Muscle of leg (tissue), 11 donors: Measurements from ENCODE around the gene C16orf92. TPM values are rescaled to one million over a fixed set of nuclear protein-coding genes. Genes with fewer than 3 reads are reported as not detected.
A peak's percentile ranks its signal among the peaks of the same experiment; 100 is the strongest.

ENCODE experiments used
- DNase-seq: peaks from one replicate; pipeline ENCODE4 v3.0.0; 2013
- H3K27ac ChIP-seq: one replicate; pipeline ENCODE4 v1.5.1; 2013; ENCODE audit warnings: mild to moderate bottlenecking, low read length, control low read depth
- H3K27me3 ChIP-seq: one replicate; pipeline ENCODE4 v1.6.1; 2013; ENCODE audit warnings: low read length; ENCODE audit not compliant: control insufficient read depth, insufficient read depth
- H3K36me3 ChIP-seq: one replicate; pipeline ENCODE4 v1.6.1; 2013; ENCODE audit warnings: low read length; ENCODE audit not compliant: control insufficient read depth, insufficient read depth
- H3K4me1 ChIP-seq: one replicate; pipeline ENCODE4 v1.6.1; 2013; ENCODE audit warnings: low read length; ENCODE audit not compliant: control insufficient read depth, insufficient read depth
- H3K4me3 ChIP-seq: one replicate; pipeline ENCODE4 v1.5.1; 2013; ENCODE audit warnings: low read length, control low read depth
- H3K9me3 ChIP-seq: replicated peaks from 2 replicates; pipeline ENCODE4 v1.6.1; 2013; ENCODE audit warnings: low read depth, low read length; ENCODE audit not compliant: control insufficient read depth
- whole genome bisulfite sequencing: methylation state at CpG from one replicate; pipeline ENCODE4 v1.1.5; 2013; ENCODE audit warnings: missing lambda C conversion rate; ENCODE audit not compliant: insufficient coverage; 5-methylcytosine and 5-hydroxymethylcytosine counted together
- polyA plus RNA-seq, 8 donors: library from polyadenylated mRNA; unstranded; fragments of 120-200 nt; gene quantifications; one replicate each; pipeline versions ENCODE4 v1.2.1 to v1.2.3, GENCODE V29; 2013; ENCODE audit warnings: inconsistent platforms in 1 of 8, low replicate concordance in 1 of 8; ENCODE audit not compliant: insufficient read length in 8 of 8, insufficient read depth in 1 of 8
- total RNA-seq: library from RNA; stranded (reverse); fragments of 120-200 nt; gene quantifications from one replicate; pipeline ENCODE4 v1.2.4, GENCODE V29; 2013

The C16orf92 gene
- total and polyA plus RNA-seq, 9 donors = not detected

GRCh38 chr16:30060836-30061554, 38.0 kb downstream of the C16orf92 start:
- H3K4me1 ChIP-seq = peaks cover 65% of the 10 kb centered on the region
- H3K27ac ChIP-seq = peak overlapping the region; percentile 95
- H3K36me3 ChIP-seq = peaks cover 3% of the 10 kb centered on the region
- DNase-seq = peak; percentile 89
- WGBS = 10% methylated on average over 1 of the region's 2 CpGs
- H3K4me3 ChIP-seq = no peak overlapping the region
- H3K9me3 ChIP-seq = no peaks in the 10 kb centered on the region
- no peaks in the 10 kb centered on the region for H3K27me3 ChIP-seq

GRCh38 chr16:30063278-30063892, 40.4 kb downstream of the C16orf92 start:
- Histone ChIP-seq H3K27ac (peak overlapping the region; percentile 95), H3K4me3 (peak overlapping the region; percentile 58), H3K9me3 (no peaks in the 10 kb centered on the region), H3K27me3 (no peaks in the 10 kb centered on the region), H3K4me1 (peaks cover 69% of the 10 kb centered on the region), H3K36me3 (peaks cover 16% of the 10 kb centered on the region)
- peak; percentile 46 for DNase-seq
- 61% methylated on average over 12 of the region's 12 CpGs for WGBS

- Histone ChIP-seq H3K4me1 (peaks cover 70% of the 10 kb centered on the region), H3K9me3 (no peaks in the 10 kb centered on the region), H3K4me3 (peak overlapping the region; percentile 58), H3K36me3 (peaks cover 24% of the 10 kb centered on the region), H3K27ac (peak overlapping the region; percentile 95), H3K27me3 (no peaks in the 10 kb centered on the region)
- peak; percentile 87 for DNase-seq
- 3% methylated on average over 3 of the region's 27 CpGs for WGBS
Measured at GRCh38 chr16:30063893-30064728, 41.1 kb downstream of the C16orf92 start.

GRCh38 chr16:30064729-30065101, 41.7 kb downstream of the C16orf92 start:
- no peak for DNase-seq
- Histone ChIP-seq H3K36me3 (peaks cover 30% of the 10 kb centered on the region), H3K4me3 (peak overlapping the region; percentile 58), H3K4me1 (peaks cover 73% of the 10 kb centered on the region), H3K9me3 (no peaks in the 10 kb centered on the region), H3K27ac (peak overlapping the region; percentile 95), H3K27me3 (no peaks in the 10 kb centered on the region)
- WGBS = under 1% methylated on average over 25 of the region's 25 CpGs

- peaks cover 72% of the 10 kb centered on the region for H3K4me1 ChIP-seq
Measured at GRCh38 chr16:30065102-30065942, 42.3 kb downstream of the C16orf92 start, which contains the start of gene ALDOA. ALDOA (plus strand) TSS chr16:30065760; CDS start chr16:30066898, 1,138 bp downstream.

GRCh38 chr16:30065943-30066760, 43.2 kb downstream of the C16orf92 start:
- Histone ChIP-seq H3K9me3 (no peaks in the 10 kb centered on the region), H3K4me3 (peak overlapping the region; percentile 98), H3K4me1 (peaks cover 64% of the 10 kb centered on the region), H3K27me3 (no peaks in the 10 kb centered on the region), H3K36me3 (peaks cover 42% of the 10 kb centered on the region), H3K27ac (peak overlapping the region; percentile 97)
- DNase-seq = peak; percentile 70
- WGBS = under 1% methylated on average over 31 of the region's 44 CpGs

More at GRCh38 chr16:30065102-30065942, 42.3 kb downstream of the C16orf92 start, which contains the start of gene ALDOA:
- no peaks in the 10 kb centered on the region for H3K27me3 ChIP-seq
- H3K4me3 ChIP-seq = peak within 1 kb of the TSS; percentile 98
- H3K27ac ChIP-seq = peak within 1 kb of the TSS; percentile 97
- no peaks in the 10 kb centered on the region for H3K9me3 ChIP-seq
- peaks cover 36% of the 10 kb centered on the region for H3K36me3 ChIP-seq
- WGBS = under 1% methylated on average over 83 of the region's 99 CpGs
- DNase-seq = peak; percentile 99

GRCh38 chr16:30066761-30067583, 44.0 kb downstream of the C16orf92 start:
- H3K4me1 ChIP-seq = peaks cover 57% of the 10 kb centered on the region
- no peaks in the 10 kb centered on the region for H3K9me3 ChIP-seq
- H3K36me3 ChIP-seq = peaks cover 50% of the 10 kb centered on the region
- H3K27ac ChIP-seq = peak overlapping the region; percentile 97
- WGBS = 37% methylated on average over 11 of the region's 21 CpGs
- H3K27me3 ChIP-seq = no peaks in the 10 kb centered on the region
- H3K4me3 ChIP-seq = peak overlapping the region; percentile 98
- peak; percentile 69 for DNase-seq

GRCh38 chr16:30067584-30067916, 44.6 kb downstream of the C16orf92 start:
- no peak for DNase-seq
- WGBS = no CpG with 5 or more reads among the region's 6 CpGs
- Histone ChIP-seq H3K27me3 (no peaks in the 10 kb centered on the region), H3K9me3 (no peaks in the 10 kb centered on the region), H3K4me1 (peaks cover 51% of the 10 kb centered on the region), H3K36me3 (peaks cover 55% of the 10 kb centered on the region), H3K27ac (peak overlapping the region; percentile 36), H3K4me3 (peak overlapping the region; percentile 98)
